K562 (cell line): ENCODE measurements around the gene HEPHL1. TPM values are rescaled to one million over a fixed set of nuclear protein-coding genes. Genes with fewer than 3 reads are reported as not detected.
"Not testable (repeated sequence)": the region's sequence is repeated elsewhere in the genome, so short reads cannot be mapped to it uniquely, and the experiment has no call there.

Source experiments
- ATF1 ChIP-seq, 2 experiments: fragments of 450-650 bp in 1 of 2; IDR thresholded peaks; 2 replicates each; pipeline ENCODE4 v1.6.1; 2016; ENCODE audit warnings: missing compliant biosample characterization in 1 of 2, missing genetic modification characterization in 1 of 2
- CBFA2T2 ChIP-seq: fragments of 450-650 bp; conservative IDR thresholded peaks from 2 replicates; pipeline ENCODE4 v1.6.1; 2017; ENCODE audit warnings: mild to moderate bottlenecking
- CREM ChIP-seq: IDR thresholded peaks from 2 replicates; pipeline ENCODE4 v1.6.1; 2014; ENCODE audit warnings: antibody characterized with exemption, low read depth
- CTBP1 ChIP-seq: fragments of 450-650 bp; IDR thresholded peaks from 2 replicates; pipeline ENCODE4 v1.6.1; 2016; ENCODE audit warnings: borderline replicate concordance
- DPF2 ChIP-seq: fragments of 450-650 bp; IDR thresholded peaks from 2 replicates; pipeline ENCODE4 v1.6.1; 2016
- FOXM1 ChIP-seq, 2 experiments: fragments of 450-650 bp in 1 of 2; sonication (generic) in 1 of 2; formaldehyde crosslinking in 1 of 2; IDR thresholded peaks; 2 replicates each; pipeline versions ENCODE4 v1.6.1 to v1.9.0; 2017 to 2022; ENCODE audit warnings: low read depth in 2 of 2, mild to moderate bottlenecking in 2 of 2, missing genetic modification reagents in 1 of 2, moderate library complexity in 1 of 2
- GATA2 ChIP-seq: sonication (generic); formaldehyde crosslinking; IDR thresholded peaks from 2 replicates; pipeline ENCODE4 v1.4.0; 2020; ENCODE audit warnings: mild to moderate bottlenecking, missing genetic modification reagents
- GATAD2B ChIP-seq: fragments of 450-650 bp; IDR thresholded peaks from 2 replicates; pipeline ENCODE4 v1.6.1; 2017; ENCODE audit warnings: mild to moderate bottlenecking, borderline replicate concordance
- HDAC3 ChIP-seq: fragments of 450-650 bp; IDR thresholded peaks from 2 replicates; pipeline ENCODE4 v1.6.1; 2018; ENCODE audit warnings: borderline replicate concordance, mild to moderate bottlenecking, moderate library complexity; ENCODE audit not compliant: partially characterized antibody
- MAFG ChIP-seq: fragments of 450-650 bp; conservative IDR thresholded peaks from 2 replicates; pipeline ENCODE4 v1.6.1; 2016; ENCODE audit warnings: missing genetic modification characterization, missing compliant biosample characterization
- MEIS2 ChIP-seq: fragments of 450-650 bp; IDR thresholded peaks from 2 replicates; pipeline ENCODE4 v1.6.1; 2014; ENCODE audit warnings: mild to moderate bottlenecking; ENCODE audit not compliant: partially characterized antibody
- MTA2 ChIP-seq: fragments of 450-650 bp; IDR thresholded peaks from 2 replicates; pipeline ENCODE4 v1.6.1; 2016; ENCODE audit warnings: low read depth
- MYBL2 ChIP-seq, 2 experiments: fragments of 450-650 bp in 1 of 2; sonication (generic) in 1 of 2; formaldehyde crosslinking in 1 of 2; IDR thresholded peaks; 2 replicates each; pipeline versions ENCODE4 v1.6.1 to v1.8.1; 2017 to 2022; ENCODE audit warnings: borderline replicate concordance in 1 of 2, inconsistent platforms in 1 of 2, low read depth in 1 of 2, mild to moderate bottlenecking in 1 of 2, missing genetic modification reagents in 1 of 2, moderate library complexity in 1 of 2
- NCOA6 ChIP-seq: fragments of 450-650 bp; IDR thresholded peaks from 2 replicates; pipeline ENCODE4 v1.6.1; 2017; ENCODE audit warnings: mild to moderate bottlenecking
- NFRKB ChIP-seq: fragments of 450-650 bp; IDR thresholded peaks from 2 replicates; pipeline ENCODE4 v1.6.1; 2016; ENCODE audit warnings: low read depth
- RB1 ChIP-seq: fragments of 450-650 bp; IDR thresholded peaks from 2 replicates; pipeline ENCODE4 v1.6.1; 2017; ENCODE audit warnings: low read depth, mild to moderate bottlenecking
- SMARCA4 ChIP-seq: fragments of 450-650 bp; IDR thresholded peaks from 2 replicates; pipeline ENCODE4 v1.6.1; 2016
- TCF3 ChIP-seq: sonication (generic); formaldehyde crosslinking; IDR thresholded peaks from 2 replicates; pipeline ENCODE4 v1.4.0; 2020; ENCODE audit warnings: mild to moderate bottlenecking, missing genetic modification reagents
- TEAD1 ChIP-seq, 2 experiments: fragments of 450-650 bp in 1 of 2; sonication (generic) in 1 of 2; formaldehyde crosslinking; IDR thresholded peaks; 2 replicates each; pipeline versions ENCODE4 v1.4.0 to v1.8.0; 2020 to 2022; ENCODE audit warnings: mild to moderate bottlenecking in 2 of 2, missing genetic modification reagents in 1 of 2
- TEAD4 ChIP-seq, 2 experiments: sonication (generic) in 1 of 2; formaldehyde crosslinking in 1 of 2; IDR thresholded peaks; 2 replicates each; pipeline versions ENCODE4 v1.6.1 to v1.8.0; 2012 to 2022; ENCODE audit warnings: borderline replicate concordance in 1 of 2, inconsistent platforms in 1 of 2, low read length in 1 of 2, mild to moderate bottlenecking in 1 of 2, missing genetic modification reagents in 1 of 2
- TRIM24 ChIP-seq, 2 experiments: fragments of 450-650 bp; IDR thresholded peaks; 2 replicates each; pipeline ENCODE4 v1.6.1; 2016
- ZNF644 ChIP-seq: fragments of 200-800 bp; sonication (Bioruptor generic); IDR thresholded peaks from 2 replicates; pipeline ENCODE4 v1.6.1; 2016; ENCODE audit warnings: low read depth, missing genetic modification characterization, missing compliant biosample characterization
- ZNF766 ChIP-seq: fragments of 200-800 bp; sonication (Bioruptor generic); conservative IDR thresholded peaks from 2 replicates; pipeline ENCODE4 v1.6.1; 2016; ENCODE audit warnings: missing genetic modification characterization, missing compliant biosample characterization
- polyA plus RNA-seq, 8 experiments: library from polyadenylated mRNA; depleted of rRNA in 4 of 8; stranded (reverse) in 5 of 8; unstranded in 3 of 8; fragments of >200 nt; fragmentation: Nextera tagmentation in 2 of 8; fragmentation: Illumina TruSeq in 1 of 8; extraction: Ambion mirVana in 2 of 8; extraction: Trizol in 1 of 8; gene quantifications; 2 replicates each; pipeline versions ENCODE4 v1.2.1 to v1.2.3, GENCODE V29; 2011 to 2014; ENCODE audit warnings: inconsistent platforms in 1 of 8, missing spikeins in 1 of 8
- total RNA-seq, 7 experiments: library from RNA; depleted of rRNA in 6 of 7; stranded (reverse); fragments of >200 nt in 6 of 7; fragmentation: Illumina TruSeq in 2 of 7; extraction: Trizol in 2 of 7; gene quantifications; 2 replicates each; pipeline versions ENCODE4 v1.2.1 to v1.2.3, GENCODE V29; 2011 to 2021; ENCODE audit warnings: low replicate concordance in 1 of 7
- TF ChIP-seq, protein P1 (sequence below): fragments of 450-650 bp; IDR thresholded peaks from 2 replicates; pipeline ENCODE4 v1.6.1; 2017; ENCODE audit warnings: antibody characterized with exemption, mild to moderate bottlenecking

The HEPHL1 gene
- total and polyA plus RNA-seq, 9 of the 15 experiments (the other 6 are each of a cell fraction or from before 2014, with no cell fraction given): 0.01 TPM; not detected in 8

DNA sequence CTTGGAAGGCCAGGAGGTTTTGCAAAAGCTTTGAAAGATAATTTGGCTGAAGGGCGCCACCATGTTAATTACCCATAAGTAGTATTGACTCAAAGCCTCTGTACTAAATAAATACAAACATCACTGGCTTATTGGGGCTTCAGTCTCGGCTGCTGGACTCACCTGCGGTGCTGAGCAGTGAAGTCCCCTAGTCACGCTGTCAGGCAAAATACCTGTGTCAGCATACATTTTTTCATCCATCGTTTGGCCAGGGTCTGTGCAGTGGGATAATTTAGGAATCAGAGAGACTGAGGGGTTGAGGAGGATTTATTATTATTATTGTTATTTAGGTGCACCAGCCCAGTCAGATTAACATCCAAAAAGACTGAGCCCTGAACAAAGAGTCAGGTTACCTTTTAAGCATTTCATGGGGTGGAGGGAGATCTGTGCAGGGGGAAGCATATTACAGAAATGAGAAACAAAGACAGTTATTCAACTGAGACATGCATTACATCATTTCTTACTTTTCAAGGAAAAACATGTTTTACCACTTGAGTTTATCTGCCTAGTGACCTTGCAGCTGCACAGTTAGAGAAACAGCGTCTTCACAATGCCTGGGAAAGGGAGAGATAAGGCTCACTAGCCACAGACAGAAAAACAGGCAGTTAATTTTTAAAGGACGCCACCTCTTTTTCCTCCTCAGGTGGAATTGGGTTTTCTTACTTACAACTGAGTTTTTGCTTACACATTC, 47.7 kb upstream of the HEPHL1 start (continued):
- TF ChIP-seq TRIM24 (IDR thresholded peaks at IDR 0.05) (peak; percentile 95 to 97), ATF1 (tag; IDR thresholded peaks at IDR 0.05) (peak; percentile 65), CREM (peak; percentile 80), TCF3 (CRISPR knock-in tag) (peak; percentile 97), GATAD2B (peak; percentile 78), NCOA6 (0 out of 2 replicates have a peak, but pooled peaks have one; percentile 26), GATA2 (CRISPR knock-in tag) (peak; percentile 96), MTA2 (peak; percentile 91), MEIS2 (peak; percentile 79), DPF2 (peak; percentile 92), MAFG (tag) (peak; percentile 70), FOXM1 (IDR thresholded peaks at IDR 0.05; ENCODE audit: low read depth) (peak; percentile 99), FOXM1 (CRISPR knock-in tag; IDR thresholded peaks at IDR 0.05; ENCODE audit: low read depth) (peak; percentile 88; the same call in 1 of the 2 replicates), ZNF644 (tag) (peak; percentile 70), RB1 (0 out of 2 replicates have a peak, but pooled peaks have one; percentile 8), ZNF766 (CRISPR knock-in tag) (peak; percentile 55), TEAD4 (IDR thresholded peaks at IDR 0.05; ENCODE audit: low read length) (peak; percentile 91), MYBL2 (IDR thresholded peaks at IDR 0.05; ENCODE audit: low read depth) (peak; percentile 93), NFRKB (peak; percentile 58; the same call in 1 of the 2 replicates), CBFA2T2 (peak; percentile 93), HDAC3 (peak; percentile 90), TEAD1 (CRISPR knock-in tag; IDR thresholded peaks at IDR 0.05) (0 out of 4 replicates have a peak, but pooled peaks of 1 of the 2 experiments have one; percentile 24), SMARCA4 (peak; percentile 94), CTBP1 (0 out of 2 replicates have a peak, but pooled peaks have one; percentile 35)
- TF ChIP-seq ATF1 (CRISPR knock-in tag; IDR thresholded peaks at IDR 0.05); TEAD4 (CRISPR knock-in tag; IDR thresholded peaks at IDR 0.05; ENCODE audit: borderline replicate concordance); MYBL2 (CRISPR knock-in tag; IDR thresholded peaks at IDR 0.05; ENCODE audit: borderline replicate concordance): not testable (repeated sequence)
- TF ChIP-seq, protein P1, sequence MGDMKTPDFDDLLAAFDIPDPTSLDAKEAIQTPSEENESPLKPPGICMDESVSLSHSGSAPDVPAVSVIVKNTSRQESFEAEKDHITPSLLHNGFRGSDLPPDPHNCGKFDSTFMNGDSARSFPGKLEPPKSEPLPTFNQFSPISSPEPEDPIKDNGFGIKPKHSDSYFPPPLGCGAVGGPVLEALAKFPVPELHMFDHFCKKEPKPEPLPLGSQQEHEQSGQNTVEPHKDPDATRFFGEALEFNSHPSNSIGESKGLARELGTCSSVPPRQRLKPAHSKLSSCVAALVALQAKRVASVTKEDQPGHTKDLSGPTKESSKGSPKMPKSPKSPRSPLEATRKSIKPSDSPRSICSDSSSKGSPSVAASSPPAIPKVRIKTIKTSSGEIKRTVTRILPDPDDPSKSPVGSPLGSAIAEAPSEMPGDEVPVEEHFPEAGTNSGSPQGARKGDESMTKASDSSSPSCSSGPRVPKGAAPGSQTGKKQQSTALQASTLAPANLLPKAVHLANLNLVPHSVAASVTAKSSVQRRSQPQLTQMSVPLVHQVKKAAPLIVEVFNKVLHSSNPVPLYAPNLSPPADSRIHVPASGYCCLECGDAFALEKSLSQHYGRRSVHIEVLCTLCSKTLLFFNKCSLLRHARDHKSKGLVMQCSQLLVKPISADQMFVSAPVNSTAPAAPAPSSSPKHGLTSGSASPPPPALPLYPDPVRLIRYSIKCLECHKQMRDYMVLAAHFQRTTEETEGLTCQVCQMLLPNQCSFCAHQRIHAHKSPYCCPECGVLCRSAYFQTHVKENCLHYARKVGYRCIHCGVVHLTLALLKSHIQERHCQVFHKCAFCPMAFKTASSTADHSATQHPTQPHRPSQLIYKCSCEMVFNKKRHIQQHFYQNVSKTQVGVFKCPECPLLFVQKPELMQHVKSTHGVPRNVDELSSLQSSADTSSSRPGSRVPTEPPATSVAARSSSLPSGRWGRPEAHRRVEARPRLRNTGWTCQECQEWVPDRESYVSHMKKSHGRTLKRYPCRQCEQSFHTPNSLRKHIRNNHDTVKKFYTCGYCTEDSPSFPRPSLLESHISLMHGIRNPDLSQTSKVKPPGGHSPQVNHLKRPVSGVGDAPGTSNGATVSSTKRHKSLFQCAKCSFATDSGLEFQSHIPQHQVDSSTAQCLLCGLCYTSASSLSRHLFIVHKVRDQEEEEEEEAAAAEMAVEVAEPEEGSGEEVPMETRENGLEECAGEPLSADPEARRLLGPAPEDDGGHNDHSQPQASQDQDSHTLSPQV: 0 out of 2 replicates have a peak, but pooled peaks have one; percentile 49
